ENCODE results near the gene TMEM232.
"Not testable (repeated sequence)": the region's sequence is repeated elsewhere in the genome, so short reads cannot be mapped to it uniquely, and the experiment has no call there.

TMEM232 gene

GRCh38 chr5:110707260-110707844 is 19.1 kb downstream of the TMEM232 start:
- DNase-seq (ENCODE audit: low read depth) = no peak

- DNase-seq (ENCODE audit: low read depth) = no peak
These were observed 21.1 kb downstream of the TMEM232 start for GRCh38 chr5:110705349-110705748.

GRCh38 chr5:110703481-110703880 is 23.0 kb downstream of the TMEM232 start:
- DNase-seq (ENCODE audit: low read depth) = no peak

DNA sequence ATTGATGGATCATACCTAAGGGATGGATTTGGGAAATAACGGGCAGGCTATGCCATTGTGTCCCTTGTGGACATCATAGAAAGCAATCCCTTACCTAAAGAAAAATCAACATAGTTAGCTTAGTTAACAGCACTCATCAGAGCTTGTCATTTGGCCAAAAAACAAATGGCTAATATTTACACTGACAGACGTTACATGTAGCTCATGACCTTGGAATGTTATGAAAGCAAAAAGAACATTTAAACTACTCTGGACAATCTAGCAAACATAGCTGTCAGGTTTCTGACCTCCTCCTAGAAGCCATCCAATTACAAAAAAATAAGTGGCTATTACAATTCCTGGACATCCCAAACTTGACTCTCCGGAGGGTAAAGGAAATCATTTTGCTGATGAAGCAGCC is 23.8 kb downstream of the TMEM232 start:
- no peak for DNase-seq (ENCODE audit: low read depth)

DNA sequence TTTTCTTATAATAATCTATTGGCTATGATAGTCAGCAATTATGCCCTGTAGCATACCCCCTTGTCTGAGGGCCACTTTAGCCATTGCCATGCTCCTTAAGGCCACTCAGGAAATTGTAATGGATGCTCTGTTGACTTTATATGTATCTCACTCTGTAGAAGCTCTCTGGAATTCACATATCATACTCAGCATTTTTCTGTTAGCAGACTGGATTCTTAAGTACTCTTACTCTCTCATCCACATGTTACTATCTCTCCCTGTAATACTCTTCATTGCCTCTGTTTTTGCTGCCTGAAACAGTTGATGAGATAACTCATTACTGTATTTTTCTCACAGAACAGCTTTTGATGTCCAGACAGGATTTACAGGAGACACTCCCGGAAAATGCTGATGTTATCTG is 24.2 kb downstream of the TMEM232 start:
- DNase-seq (ENCODE audit: low read depth) = no peak

DNA sequence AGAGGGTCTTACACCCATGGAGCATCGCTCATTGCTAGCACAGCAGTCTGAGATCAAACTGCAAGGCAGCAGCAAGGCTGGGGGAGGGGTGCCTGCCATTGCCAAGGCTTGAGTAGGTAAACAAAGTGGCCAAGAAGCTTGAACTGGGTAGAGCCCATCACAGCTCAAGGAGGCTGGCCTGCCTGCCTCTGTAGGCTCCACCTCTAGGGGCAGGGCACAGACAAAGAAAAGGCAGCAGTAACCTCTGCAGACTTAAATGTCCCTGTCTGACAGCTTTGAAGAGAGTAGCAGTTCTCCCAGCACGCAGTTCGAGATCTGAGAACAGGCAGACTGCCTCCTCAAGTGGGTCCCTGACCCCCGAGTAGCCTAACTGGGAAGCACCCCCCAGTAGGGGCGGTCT is 33.8 kb downstream of the TMEM232 start:
- not testable (repeated sequence) for DNase-seq (ENCODE audit: low read depth)

DNA sequence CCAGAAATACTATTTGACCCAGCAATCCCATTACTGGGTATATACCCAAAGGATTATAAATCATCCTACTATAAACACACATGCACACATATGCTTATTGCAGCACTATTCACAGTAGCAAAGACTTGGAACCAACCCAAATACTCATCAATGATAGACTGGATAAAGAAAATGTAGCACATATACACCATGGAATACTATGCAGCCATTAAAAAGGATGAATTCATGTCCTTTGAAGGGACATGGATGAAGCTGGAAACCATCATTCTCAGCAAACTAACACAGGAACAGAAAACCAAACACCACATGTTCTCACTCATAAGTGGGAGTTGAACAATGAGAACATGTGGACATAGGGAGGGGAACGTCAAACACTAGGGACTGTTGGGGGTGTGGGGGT is 35.9 kb downstream of the TMEM232 start:
- not testable (repeated sequence) for DNase-seq (ENCODE audit: low read depth)

- DNase-seq (ENCODE audit: low read depth) = no peak
These were observed 39.0 kb downstream of the TMEM232 start for GRCh38 chr5:110687485-110687884.

- DNase-seq (ENCODE audit: low read depth) = no peak
These were observed 40.2 kb downstream of the TMEM232 start for GRCh38 chr5:110686270-110686669.

GRCh38 chr5:110681953-110682352 is 44.5 kb downstream of the TMEM232 start:
- DNase-seq (ENCODE audit: low read depth) = no peak

DNA sequence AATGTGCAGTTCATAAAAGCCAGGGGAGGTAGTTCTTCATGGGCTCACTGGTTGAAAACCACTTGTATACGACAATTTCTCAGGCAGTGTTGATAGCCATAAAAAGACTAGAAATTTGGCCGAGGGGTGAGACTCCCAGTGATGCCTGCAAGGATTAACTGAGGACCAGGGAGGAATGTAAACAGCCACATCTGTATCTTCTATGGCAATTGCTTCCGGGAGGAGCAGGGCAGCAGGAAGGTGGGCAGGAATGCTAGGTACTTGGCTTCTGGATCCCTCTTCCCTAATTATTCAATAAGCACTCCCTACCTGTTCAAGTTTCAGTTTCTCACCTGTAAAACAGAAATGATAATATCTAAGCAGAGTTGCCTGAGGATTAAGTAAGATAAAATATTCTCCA is 45.4 kb downstream of the TMEM232 start:
- no peak for DNase-seq (ENCODE audit: low read depth)

- DNase-seq (ENCODE audit: low read depth) = not testable (repeated sequence)
These were observed 49.9 kb downstream of the TMEM232 start for GRCh38 chr5:110676554-110676953.

- no peak for DNase-seq (ENCODE audit: low read depth)
These were observed 61.2 kb downstream of the TMEM232 start for GRCh38 chr5:110665184-110665726.

DNA sequence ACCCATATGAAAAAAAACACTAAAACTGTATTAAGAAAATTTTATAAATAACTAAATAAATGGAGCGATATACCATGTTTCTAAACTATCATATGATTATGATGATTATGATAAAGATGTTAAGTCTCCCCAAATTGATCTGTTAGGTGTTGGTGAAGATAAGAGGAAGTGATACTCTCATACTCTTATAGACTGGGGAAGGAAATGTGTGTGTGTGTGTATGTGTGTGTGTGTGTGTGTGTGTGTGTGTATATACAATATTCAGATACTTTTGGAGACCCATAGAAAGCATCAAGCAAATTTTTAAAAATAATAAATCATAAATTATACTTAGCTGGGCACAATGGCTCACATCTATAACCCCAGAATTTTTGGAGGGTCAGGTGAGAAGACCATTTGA is 62.9 kb downstream of the TMEM232 start:
- no peak for DNase-seq (ENCODE audit: low read depth)

GRCh38 chr5:110658006-110658405 is 68.5 kb downstream of the TMEM232 start:
- DNase-seq (ENCODE audit: low read depth) = no peak

DNA sequence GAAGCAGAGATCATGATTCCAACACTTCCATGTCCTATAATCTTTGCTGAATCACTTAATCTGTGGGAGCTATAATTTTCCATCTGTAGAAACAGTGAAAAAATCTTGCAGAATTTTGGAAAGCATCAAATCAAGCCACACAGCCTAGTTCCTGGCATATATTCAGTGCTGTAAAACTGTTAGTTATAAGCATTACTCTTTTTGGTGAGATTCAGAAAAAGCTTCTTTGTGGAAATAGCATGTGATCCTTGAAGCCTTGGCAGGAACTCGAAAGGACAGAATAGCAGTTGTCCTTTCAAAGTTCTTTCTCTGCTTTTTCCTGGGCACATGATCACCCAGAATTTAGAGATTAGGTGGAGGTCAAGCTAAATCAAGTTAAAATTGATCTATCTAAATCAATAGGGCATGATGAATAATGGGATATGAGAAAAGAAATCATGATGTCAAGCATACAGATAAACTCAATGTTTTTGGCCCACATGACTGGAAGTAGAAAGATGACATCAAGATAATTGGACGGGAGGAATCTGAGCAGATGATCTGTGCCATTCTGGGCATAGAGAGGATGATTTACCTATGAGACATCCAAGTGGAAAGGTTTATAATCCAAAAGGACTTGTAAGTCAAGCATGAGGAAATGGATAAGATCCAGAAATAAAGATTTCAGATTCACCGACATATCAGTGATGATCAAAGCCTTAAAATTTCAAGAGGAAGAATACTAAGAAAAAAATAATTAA is 73.1 kb downstream of the TMEM232 start:
- DNase-seq (ENCODE audit: low read depth) = no peak

GRCh38 chr5:110651507-110651906 is 75.0 kb downstream of the TMEM232 start:
- DNase-seq (ENCODE audit: low read depth) = no peak

DNA sequence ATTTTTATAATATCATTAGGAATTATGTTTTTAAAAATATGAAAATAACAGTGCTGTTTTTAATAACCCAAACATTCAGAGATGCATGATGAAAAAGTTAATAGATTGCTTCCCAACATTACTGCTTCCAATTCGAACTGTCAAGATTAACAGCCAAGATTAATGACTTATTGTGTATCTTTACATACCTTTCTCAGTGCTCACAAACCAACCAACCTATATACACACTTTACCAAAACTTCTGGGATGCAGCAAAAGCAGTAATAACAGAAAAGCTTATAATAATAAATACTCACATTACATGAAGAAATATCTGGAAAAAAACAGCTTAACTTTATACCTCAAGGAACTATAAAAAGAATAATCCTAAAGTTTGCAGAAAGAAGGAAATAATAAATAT is 82.1 kb downstream of the TMEM232 start:
- DNase-seq (ENCODE audit: low read depth) = no peak

DNA sequence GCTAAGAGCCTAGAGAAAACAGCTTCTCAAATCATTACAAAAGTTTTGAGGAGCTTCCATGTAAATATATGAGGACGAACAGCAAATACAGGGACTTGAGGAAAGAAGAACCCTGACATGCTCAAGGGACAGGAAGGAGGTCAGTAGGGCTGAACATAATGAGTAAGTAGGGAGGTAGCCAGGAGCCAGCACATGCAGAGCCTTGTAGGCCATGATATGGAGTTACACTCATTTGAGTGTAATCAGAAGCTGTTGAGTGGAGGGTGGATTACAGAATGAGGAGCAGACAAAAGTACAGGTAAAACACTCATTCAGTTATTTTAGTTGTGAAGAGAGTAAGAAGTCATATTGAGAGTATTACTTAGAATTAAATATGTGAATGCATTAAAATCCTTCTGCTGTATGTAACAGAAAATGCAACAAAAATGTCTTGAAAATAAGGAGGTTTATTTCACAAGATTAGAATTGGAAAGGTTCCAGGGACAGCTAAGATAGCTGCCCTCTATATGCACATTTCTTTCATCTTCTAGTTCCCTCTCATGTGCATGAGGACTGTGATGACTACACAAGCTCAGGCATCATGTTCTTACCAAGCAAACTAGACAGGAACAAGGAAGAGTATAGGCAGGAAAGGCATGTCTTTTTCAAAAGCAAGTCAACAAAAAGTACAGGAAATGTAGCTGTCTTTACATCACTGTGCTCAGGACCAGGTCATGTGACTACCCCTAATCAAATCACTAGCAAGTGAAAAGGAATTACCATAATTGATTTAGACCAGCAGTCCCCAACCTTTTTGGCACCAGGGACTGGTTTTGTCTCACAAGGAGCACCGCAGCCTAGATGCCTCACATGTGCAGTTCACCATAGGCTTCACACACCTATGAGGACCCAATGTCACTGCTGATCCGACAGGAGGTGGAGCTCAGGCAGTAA is 87.2 kb downstream of the TMEM232 start:
- DNase-seq (ENCODE audit: low read depth) = no peak

GRCh38 chr5:110634475-110634874 is 92.0 kb downstream of the TMEM232 start:
- no peak for DNase-seq (ENCODE audit: low read depth)

- DNase-seq (ENCODE audit: low read depth) = no peak
These were observed 95.2 kb downstream of the TMEM232 start for GRCh38 chr5:110631236-110631635.

GRCh38 chr5:110630350-110630749 is 96.1 kb downstream of the TMEM232 start:
- DNase-seq (ENCODE audit: low read depth) = no peak
